IPS-NIHi7 (cell line): ENCODE measurements around the gene DOK5.
A peak's percentile ranks its signal among the peaks of the same experiment; 100 is the strongest.
"Not testable (repeated sequence)": the region's sequence is repeated elsewhere in the genome, so short reads cannot be mapped to it uniquely, and the experiment has no call there.

Experiments used
- DNase-seq: peaks from one replicate; pipeline ENCODE4 v3.0.0; 2012; ENCODE audit warnings: mixed read lengths; ENCODE audit errors: extremely low spot score

DOK5 gene

DNA sequence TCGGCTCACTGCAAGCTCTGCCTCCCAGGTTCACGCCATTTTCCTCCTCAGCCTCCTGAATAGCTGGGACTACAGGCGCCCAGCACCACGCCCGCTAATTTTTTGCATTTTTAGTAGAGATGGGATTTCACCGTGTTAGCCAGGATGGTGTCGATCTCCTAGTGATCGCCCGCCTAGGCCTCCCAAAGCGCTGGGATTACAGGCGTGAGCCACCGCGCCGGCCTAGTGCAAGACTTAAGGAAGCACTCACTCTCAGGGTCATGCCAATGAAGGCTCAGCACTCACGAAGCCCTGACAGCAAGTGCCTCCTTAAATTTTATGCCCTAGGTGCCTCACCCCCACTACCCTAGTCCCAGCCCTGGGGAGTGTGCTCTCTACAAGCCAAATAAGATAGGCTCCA is 4.7 kb upstream of the DOK5 start:
- no peak for DNase-seq

DNA sequence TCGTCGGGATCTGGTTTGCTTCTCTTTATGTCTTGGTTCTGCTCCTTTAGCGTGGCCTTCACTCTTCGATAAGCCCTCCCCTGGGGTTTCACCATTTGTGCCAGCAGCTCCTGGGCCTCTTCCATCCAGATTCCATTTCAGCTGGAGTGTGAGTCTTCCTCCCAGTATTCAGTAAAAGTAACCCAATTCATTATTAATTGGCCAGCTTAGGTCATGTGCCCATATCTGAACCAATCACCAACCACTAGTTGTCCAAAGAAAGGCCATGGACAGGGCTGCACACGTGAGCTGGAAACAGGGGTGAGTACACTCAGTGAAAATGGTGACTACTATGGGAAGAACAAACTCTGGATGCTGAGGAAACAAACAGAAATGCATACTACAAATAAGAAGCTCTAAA is 2.8 kb upstream of the DOK5 start:
- no peak for DNase-seq

DNA sequence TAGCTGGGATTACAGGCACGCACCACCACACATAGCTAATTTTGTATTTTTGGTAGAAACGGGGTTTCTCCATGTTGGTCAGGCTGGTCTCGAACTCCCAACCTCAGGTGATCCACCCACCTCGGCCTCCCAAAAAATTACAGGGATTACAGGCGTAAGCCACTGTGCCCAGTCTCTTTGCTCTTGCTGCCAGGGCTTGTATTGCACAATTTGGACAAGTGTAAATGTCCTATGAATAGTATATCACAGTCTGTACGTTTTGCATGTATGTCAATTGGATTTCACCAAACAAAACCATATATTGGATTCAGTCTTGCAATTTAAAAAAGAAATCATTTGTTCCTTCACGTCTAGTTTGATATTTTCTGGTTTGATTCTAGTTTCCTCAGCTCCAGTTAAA is 2.1 kb upstream of the DOK5 start:
- no peak for DNase-seq

DNA sequence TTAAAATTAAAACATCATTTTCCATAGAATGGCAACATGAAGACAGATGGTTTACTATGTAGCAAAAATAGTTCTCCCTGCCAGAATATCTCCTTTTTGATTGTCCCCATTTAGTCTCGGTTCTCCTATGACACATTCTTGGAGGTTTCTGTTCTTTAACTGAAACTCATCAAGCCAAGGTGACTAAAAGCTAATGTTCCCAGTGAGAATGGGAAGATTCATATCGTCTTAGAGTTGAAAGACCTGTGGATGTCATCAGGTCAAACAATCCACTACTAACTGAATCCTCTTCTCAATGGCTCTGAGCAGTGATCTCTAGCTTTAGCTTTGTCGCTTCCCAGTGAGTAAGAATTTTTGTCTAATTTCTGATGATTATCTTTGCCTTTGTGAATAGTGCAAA is 1.3 kb upstream of the DOK5 start:
- no peak for DNase-seq

DNA sequence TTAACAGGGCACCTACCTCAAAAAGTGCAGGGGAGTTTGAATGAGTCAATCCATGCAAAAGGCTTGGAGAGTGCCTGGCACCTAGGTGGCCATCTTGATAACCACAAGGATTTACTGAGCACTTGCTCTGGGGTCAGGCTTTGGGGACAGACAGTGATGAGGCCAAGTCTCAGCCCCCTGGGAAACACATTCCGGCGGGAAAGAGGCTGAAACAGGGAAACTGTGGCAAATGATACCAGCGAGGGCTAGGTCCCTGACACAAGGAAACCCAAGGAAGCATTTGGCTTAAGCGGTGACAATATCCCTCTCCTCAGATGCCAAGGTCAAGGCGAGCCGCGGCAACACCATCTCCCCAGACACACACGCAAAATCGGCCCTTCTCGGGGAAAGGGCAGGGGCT is 527 bp upstream of the DOK5 start:
- DNase-seq = no peak

DNA sequence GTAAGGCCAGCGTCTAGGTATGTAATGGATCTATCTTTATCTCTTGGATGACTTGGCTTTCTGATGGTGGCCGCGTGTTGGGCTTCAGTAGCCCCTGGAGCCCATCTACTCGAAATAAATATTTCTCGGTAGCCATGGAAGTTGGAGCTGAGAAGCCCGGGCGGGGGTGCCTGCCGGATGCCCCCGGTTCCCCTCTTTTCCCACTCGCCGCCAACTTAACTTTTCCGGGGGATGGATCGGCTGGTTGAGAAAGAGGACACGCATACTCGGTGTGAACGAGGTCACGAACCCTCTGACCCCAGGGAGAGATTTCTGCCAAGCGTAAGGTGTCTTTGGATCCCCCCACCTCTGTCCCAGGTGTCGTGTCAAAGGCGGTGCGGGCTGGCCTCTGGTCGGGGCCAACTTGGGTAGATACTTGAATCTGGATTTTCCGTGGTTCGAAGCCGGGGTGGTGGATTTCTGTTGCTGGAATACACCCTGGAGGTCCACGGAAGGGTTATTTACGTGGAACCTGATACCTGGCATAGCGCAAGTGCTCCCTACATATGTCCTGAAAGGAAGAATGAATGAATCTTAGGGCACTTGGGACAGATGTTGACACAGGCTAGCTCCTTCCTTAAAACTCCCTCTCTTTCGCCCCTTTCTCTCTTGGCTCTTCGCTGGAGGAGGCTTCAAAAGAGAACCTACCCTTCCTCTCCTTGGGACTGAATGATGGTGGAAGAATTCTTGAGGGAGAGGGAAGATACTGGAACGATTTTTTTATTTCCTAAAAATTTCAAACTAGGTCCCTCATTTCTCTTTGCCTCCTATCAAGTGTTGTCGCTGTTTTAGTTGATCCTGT is 996 bp downstream of the DOK5 start:
- no peak for DNase-seq

DNA sequence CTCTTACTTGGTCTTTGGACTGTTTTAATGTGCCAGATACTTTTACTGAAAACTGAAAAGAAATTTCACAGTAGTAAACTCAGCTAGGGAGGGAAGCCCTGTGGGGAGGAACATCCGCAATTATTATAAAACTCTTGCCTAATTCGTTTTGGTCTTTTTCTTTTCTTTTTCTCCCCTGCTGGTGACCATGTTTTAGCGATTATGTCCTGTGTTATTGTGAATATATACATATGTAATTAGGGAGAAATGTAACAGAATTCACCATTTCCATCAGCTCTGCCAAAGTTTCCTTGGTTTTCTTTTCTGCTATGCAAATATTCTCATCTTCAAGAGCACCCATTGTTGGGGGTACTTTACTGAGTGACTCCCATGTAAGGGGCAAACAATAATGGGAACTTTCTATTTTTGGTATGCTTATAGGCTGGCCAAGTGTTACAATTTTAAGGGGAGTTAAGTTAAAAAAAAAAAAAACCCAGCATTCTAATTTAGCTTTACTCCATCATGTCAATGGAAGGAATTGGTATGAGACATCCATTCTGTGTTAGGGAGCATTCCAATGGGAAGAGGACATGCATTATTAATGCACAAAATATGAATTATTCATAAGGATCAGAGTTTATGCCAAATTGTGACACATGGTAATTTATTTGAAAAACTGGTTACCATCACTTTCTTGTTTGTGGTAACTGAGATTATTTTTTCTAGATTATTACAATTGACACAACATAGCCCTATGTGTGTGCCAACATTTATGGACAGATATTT is 2.0 kb downstream of the DOK5 start:
- no peak for DNase-seq

DNA sequence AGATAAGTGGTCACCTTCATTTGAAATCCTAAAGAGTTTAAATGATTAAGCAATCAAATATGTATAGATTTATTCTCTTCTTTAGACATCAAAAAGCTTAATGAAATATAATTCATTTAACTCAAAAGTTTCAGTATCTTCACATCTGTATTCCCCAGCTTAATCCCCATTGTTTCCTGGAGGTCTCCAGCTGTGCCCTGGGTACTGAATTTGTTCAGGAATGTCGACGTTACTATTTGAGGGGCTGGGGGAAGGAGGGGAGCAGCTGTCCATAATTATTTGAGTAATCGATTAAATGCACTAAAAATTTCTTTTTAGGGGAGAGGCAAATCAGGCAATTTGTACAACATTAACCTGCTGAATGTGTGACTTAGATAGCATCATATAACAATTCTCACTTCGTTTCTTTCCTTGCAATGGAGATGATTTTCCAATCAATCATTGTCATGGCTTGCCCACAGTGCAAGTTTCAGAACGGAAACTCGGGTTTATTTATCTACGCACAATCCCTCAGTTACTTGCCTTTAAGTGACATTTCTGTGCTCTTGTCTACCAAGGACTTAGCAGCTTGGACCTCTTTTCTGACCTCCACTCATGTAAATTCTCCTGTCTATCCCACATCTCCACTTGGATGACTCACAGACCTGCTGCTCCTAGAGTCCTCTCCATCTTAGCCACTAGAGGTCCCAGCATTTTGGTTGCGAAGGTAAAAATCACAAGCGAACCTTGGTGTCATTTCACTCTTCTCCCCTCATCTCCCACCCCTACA is 3.9 kb downstream of the DOK5 start:
- DNase-seq = peak; percentile 46

DNA sequence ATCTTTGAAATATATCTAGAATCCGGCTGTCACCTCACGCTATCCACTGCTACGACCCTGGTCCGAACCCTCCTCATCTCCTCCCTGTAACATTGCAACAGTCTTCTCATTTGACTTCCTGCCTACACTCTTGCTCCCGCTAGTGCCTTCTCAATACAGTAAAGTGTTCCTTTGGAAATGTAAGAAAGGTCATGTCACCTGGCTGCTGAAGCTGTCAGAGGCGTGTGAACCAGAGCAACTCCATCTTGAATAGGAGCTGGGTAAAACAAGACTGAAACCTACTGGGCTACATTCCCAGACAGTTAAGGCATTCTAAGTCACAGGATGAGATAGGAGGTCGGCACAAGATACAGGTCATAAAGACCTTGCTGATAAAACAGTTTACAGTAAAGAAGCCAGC is 4.5 kb downstream of the DOK5 start:
- not testable (repeated sequence) for DNase-seq

DNA sequence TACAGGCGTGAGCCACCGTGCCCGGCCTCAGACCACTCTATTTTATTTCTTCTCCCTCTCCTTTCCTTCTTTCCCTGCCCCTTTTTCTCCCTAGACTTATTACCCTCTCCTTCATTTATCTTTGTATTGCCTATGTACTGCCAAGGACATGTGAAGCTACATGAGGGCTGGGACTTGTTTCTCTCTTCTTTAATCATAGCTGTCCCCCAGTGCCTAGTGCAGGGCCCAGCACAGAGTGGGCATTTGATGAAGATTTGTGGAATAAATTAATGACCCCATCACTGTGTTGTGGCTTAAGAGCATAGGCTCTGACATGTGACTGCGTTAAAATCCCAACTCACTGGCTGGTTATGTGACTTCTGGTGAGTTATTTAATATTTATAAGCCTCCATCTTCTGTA is 6.0 kb downstream of the DOK5 start:
- DNase-seq = no peak

DNA sequence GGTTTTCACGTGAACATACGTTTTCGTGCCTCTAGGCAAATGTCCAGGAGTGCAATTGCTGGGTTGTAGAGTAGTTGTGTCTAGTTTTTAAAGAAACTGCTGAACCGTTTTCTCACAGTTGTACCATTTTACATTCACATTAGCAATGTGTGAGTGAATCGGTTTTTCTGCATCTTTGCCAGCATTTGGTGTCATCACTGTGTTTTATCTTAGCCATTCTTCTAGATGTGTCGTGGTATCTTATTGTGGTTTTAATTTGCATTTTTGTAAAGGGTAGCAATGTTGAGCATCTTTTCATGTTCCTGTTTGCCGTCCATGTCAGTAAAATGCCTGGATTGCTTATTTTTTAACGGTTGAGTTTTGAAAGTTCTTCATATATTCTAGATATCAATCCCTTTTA is 10.2 kb downstream of the DOK5 start:
- DNase-seq = no peak

DNA sequence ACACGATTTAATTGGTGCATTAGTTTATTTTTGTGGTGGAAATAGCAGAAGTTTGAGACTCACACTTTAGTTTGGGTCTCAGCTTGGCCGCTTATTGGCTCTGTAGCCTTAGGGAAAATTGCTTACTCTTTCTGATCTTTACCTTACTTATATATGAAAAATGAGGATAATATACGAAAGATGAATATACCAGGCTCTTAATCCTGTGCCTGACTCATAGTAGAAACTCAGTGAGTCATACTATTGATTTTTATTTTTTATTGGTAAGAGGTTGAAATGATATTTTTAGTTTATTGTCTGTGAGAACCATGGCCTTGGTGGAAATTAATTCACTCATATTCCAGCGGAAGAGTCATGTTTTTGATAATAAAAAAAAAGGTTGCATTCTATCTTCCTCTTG is 11.2 kb downstream of the DOK5 start:
- no peak for DNase-seq

DNA sequence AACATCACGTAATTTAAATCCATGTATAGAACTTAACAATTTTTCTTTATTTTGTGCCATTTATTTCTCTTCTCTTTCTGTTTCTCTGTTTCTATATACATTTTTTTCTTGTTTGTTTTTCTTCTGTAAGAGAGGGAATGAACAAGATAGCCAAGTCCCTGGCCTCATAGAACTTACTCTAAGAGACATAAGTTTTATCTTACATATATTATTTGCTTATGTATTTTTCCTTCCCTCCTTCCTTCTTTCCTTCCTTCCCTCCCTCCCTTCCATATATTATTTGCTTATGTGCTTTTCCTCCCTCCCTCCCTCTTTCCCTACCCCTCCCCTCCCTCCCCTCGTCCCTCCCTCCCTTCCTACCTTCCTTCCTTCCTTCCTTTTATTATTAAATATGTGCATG is 13.0 kb downstream of the DOK5 start:
- no peak for DNase-seq

DNA sequence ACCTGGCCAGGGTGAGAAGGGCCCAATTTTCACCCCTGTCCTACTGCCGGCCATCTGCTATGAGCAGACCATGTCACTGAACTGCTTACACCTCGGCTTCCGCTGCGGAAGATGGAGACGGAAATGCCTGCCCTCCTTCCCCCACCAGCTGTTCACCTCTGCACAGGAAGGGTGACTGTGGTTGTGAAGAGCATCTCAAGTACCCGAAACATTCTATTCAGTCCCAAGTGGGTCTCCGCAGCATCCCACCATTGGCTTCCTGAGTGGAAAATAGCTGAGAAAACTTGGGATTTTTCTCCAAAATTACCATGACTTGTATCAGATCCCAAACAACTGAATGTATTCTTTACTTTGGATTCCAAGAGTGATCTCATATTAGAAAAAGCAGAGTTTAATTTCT is 16.1 kb downstream of the DOK5 start:
- DNase-seq = no peak

DNA sequence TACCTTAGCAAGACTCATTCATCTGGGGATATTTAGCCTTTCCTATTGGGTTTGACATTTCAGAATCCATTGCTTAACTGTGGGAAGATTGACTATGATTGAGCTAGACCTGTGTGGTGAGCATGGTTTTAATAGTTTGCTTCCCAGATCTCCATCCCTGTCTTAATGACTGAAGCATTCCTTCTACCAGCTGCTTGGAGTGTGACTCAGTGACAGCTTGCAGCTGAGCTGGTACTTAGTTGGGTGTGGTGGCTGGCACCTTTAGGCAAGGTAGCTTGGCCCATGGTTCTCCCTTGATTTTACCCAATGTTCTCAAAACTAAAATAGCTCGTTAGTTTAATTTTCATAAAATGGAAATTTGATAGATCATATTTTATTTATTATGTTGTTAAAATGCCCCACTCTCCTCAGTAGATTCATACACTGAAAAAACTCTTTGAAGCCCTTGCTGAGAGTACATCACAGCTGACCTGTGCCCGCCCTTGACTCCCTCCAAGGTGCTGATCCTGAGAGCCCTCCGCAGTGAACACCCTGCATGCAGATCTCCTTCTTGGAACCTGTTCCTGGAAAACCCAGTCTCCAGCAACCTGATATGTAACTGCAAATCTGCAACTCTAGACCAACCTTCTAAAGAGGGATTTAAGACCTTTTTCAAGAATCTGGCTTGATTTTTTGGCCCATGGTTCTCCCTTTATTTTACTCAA is 19.1 kb downstream of the DOK5 start:
- DNase-seq = peak; percentile 19

DNA sequence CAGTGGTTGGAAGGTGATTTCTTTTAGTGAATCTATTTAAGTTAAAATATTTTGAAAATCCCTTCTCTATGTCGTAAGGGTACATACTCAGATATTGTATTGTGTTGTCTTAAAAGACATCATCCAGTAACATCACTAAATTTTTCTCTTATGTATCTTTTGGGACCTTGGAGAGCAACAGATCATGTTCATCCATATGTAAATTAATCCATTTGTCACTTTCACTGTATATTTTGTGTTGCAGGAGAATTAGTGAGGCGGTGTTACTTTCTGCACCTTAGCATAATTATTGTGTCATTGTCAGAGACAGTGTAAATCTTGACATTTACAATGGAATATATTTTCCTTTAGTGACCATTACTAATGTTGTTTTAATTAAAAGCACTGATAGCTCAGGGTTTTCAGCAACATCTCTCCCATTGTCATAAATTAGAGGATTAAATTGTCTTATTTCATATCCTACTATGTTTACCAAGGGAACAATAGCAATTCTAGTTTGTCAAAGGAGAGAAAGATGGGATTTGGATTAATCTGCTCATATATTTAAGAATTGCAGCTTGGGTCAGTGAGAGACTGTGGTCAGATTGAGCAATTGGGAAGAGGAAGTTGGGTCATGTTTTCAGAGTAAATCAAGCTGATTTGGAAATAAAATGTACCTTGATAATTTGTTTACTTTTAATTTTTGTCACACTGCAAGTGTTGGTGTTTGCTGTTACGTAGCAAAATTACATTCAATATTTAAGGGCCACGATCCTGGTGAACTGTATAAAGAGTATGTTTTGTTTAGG is 22.7 kb downstream of the DOK5 start:
- no peak for DNase-seq

DNA sequence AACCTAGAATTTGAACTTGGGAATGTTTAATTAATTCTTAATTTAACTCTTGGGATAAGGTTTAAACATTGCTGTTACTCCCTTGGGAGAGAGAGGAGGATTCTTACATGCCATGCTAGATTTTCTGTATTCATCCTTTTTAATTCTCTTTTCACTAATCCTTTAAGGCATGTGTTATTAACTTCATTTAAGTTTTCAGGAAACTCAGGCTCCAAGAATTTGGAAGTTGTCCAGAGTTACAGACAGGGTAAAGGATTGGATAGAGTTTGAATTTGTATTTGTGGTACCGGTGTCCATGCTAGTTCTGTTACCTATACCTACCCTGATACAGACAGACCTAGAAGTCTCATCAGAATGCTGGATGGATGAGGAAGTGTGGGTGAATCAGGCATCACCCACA is 23.7 kb downstream of the DOK5 start:
- DNase-seq = no peak

DNA sequence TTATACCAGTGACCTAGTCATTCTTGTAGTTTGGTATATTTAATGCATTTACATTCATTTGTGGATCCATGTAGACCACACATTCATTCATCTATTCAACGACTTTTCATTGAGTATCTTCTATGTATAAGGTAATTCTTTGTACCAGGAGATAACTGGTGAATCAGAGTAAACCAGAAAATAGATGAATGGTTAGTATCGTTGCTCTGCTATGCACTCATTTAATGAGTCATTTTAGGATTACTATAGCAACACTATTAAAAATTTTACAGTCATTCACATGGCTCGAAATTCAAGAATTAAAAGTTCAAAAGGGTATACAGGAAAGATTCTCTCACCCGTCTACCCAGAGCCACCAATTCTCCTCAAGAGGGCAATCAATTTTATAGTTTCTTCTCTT is 26.8 kb downstream of the DOK5 start:
- no peak for DNase-seq

DNA sequence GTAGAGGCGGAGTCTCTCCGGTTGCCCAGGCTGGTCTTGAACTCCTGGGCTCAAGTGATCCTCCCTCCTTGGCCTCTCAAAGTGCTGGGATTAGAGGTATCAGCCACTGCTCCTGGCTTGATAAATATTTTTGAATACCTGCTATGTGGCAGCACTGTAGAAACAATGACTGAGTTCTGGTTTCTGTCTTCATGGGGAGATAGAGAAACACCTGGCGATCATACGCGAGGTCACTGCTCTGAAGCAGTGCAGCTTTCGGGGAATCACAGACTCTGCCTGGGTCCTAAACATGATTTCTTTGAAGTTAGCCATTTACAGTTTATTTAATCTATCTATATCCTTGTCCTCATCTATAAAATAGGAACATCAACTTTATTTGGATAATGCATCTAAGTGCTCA is 31.2 kb downstream of the DOK5 start:
- no peak for DNase-seq

DNA sequence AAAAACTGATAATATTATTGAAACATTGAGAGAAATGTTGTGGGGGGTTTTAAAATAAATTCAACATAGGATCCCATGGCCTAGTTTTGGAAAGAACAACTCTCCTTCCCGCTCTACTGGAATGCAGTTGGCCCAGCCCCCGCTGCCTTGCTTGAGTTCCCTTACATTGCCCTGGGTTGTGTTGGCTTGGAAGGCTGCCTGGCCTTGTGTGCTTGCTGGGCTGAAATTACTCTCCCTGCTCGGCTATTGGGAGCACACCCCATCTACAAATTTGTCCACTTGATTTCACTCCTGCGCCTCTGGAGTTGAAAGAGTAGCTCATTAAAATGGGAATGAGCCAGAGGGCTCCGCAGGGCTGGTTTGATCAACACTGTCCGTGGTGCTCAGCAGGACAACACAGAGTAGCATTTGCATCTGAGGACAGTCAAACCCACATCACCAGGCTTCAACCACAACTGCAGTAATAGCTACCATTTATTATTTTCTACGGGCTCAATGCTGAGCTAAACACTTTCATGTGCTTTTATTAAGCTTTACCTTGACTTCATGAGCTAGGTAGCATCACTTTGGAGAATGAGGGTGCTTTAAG is 35.2 kb downstream of the DOK5 start:
- peak; percentile 30 for DNase-seq

DNA sequence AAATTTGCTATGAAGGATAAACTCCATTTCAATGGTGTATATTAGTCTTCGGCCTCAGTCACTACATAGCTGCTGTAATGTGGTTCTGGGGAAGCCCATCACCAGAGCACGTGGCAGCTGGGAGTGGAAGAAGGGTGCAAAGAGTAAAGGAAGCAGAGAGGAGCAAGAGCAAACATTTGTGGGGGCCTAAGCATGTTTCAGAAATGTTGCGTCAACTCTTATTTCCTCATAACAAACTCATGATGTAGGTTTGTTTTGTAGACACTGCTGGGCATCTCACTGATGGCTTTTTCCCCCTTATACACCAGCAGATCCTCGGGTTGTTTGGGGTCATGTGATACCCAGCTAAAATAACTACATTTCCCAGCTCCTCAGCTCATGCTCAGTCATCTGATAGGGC is 37.3 kb downstream of the DOK5 start:
- no peak for DNase-seq
